ENCODE results near the gene GLI2. TPM values are rescaled to one million over a fixed set of nuclear protein-coding genes. Genes with fewer than 3 reads are reported as not detected.

The GLI2 gene
- total RNA-seq, 1 experiment from 2014 or later, result 3.4 TPM

DNA sequence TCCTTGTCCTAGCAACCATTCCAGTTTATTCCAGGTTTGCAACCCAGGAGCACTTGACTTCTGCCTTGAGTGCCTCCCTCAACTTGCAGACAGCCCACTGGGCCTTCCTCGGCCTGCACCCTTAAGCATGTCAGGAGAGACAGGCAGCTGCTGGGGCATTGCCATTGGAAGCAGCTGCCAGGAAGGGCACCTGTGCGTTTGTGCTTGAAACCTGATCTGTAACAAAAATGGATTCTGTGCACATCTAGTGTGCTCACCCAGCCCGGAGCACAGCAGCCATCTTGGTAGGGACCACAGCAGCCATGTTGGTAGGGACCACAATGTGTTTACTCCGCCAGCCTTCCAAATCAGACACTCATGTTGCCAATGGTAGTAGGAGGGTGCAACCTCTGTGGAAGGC lies 44.3 kb upstream of the GLI2 start:
- intact Hi-C loops (cut with micrococcal nuclease), result loop anchor here (10.0 kb wide), 1 partner anchor 193 kb away; no protein-coding TSS in a partner anchor
- ChIA-PET CTCF (no interaction called here), RAD21 (ENCODE audit: low non-redundant PET in 1 of 2, low total read pairs in 2 of 2, uncharacterized antibody in 2 of 2, unreplicated experiment in 2 of 2) (no interaction called here), POLR2A (no interaction called here)
- TF ChIP-seq JUND (IDR thresholded peaks at IDR 0.05), result no peak
- TF ChIP-seq YY1 (IDR thresholded peaks at IDR 0.05; ENCODE audit: extremely low read depth, insufficient replicate concordance, low read depth, low read length), result peak; percentile 28
- TF ChIP-seq, protein P1, sequence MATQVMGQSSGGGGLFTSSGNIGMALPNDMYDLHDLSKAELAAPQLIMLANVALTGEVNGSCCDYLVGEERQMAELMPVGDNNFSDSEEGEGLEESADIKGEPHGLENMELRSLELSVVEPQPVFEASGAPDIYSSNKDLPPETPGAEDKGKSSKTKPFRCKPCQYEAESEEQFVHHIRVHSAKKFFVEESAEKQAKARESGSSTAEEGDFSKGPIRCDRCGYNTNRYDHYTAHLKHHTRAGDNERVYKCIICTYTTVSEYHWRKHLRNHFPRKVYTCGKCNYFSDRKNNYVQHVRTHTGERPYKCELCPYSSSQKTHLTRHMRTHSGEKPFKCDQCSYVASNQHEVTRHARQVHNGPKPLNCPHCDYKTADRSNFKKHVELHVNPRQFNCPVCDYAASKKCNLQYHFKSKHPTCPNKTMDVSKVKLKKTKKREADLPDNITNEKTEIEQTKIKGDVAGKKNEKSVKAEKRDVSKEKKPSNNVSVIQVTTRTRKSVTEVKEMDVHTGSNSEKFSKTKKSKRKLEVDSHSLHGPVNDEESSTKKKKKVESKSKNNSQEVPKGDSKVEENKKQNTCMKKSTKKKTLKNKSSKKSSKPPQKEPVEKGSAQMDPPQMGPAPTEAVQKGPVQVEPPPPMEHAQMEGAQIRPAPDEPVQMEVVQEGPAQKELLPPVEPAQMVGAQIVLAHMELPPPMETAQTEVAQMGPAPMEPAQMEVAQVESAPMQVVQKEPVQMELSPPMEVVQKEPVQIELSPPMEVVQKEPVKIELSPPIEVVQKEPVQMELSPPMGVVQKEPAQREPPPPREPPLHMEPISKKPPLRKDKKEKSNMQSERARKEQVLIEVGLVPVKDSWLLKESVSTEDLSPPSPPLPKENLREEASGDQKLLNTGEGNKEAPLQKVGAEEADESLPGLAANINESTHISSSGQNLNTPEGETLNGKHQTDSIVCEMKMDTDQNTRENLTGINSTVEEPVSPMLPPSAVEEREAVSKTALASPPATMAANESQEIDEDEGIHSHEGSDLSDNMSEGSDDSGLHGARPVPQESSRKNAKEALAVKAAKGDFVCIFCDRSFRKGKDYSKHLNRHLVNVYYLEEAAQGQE (IDR thresholded peaks at IDR 0.05; ENCODE audit: low read depth), result no peak
- TF ChIP-seq, protein P2, sequence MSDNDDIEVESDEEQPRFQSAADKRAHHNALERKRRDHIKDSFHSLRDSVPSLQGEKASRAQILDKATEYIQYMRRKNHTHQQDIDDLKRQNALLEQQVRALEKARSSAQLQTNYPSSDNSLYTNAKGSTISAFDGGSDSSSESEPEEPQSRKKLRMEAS (IDR thresholded peaks at IDR 0.05), result no peak
- TF ChIP-seq, protein P3, sequence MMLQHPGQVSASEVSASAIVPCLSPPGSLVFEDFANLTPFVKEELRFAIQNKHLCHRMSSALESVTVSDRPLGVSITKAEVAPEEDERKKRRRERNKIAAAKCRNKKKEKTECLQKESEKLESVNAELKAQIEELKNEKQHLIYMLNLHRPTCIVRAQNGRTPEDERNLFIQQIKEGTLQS (IDR thresholded peaks at IDR 0.05), result no peak
- no peak for TF ChIP-seq POLR2AphosphoS5 (IDR thresholded peaks at IDR 0.05; ENCODE audit: low read depth, low read length)
- TF ChIP-seq ZNF274 (IDR thresholded peaks at IDR 0.05; ENCODE audit: low read depth, low read length), result no peak
- TF ChIP-seq, protein P4, sequence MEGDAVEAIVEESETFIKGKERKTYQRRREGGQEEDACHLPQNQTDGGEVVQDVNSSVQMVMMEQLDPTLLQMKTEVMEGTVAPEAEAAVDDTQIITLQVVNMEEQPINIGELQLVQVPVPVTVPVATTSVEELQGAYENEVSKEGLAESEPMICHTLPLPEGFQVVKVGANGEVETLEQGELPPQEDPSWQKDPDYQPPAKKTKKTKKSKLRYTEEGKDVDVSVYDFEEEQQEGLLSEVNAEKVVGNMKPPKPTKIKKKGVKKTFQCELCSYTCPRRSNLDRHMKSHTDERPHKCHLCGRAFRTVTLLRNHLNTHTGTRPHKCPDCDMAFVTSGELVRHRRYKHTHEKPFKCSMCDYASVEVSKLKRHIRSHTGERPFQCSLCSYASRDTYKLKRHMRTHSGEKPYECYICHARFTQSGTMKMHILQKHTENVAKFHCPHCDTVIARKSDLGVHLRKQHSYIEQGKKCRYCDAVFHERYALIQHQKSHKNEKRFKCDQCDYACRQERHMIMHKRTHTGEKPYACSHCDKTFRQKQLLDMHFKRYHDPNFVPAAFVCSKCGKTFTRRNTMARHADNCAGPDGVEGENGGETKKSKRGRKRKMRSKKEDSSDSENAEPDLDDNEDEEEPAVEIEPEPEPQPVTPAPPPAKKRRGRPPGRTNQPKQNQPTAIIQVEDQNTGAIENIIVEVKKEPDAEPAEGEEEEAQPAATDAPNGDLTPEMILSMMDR (IDR thresholded peaks at IDR 0.05 in 2 of 3, conservative IDR thresholded peaks at IDR 0.05 in 1 of 3; ENCODE audit: borderline replicate concordance in 1 of 3, insufficient read depth in 1 of 3, low read depth in 2 of 3, low read length in 2 of 3), result no peak
- no peak overlapping the region for H2AFZ ChIP-seq (ENCODE audit: low read depth, low read length, poor library complexity, severe bottlenecking)
- no peaks in the 10 kb centered on the region for H4K20me1 ChIP-seq (ENCODE audit: insufficient read depth)
- no peak overlapping the region for H3K9ac ChIP-seq (ENCODE audit: low read length)
- H3K27me3 ChIP-seq (ENCODE audit: insufficient read depth, low read length), result no peaks in the 10 kb centered on the region
- DNase-seq (ENCODE audit: low read depth, low spot score), result no peak
- no peak overlapping the region for H3K4me2 ChIP-seq (ENCODE audit: low read length)
- no peak overlapping the region for H3K27ac ChIP-seq (ENCODE audit: low read depth, low read length)
- no peaks in the 10 kb centered on the region for H3K79me2 ChIP-seq (ENCODE audit: insufficient read depth, low read length)
- no TSS peak for BruUV-seq (replicated peaks)
- H3K4me3 ChIP-seq (replicated peaks in 1 of 2; ENCODE audit: low read depth in 1 of 2, low read length in 2 of 2), result no peak overlapping the region
- no peaks in the 10 kb centered on the region for H3K9me3 ChIP-seq (ENCODE audit: control insufficient read depth in 1 of 2, insufficient read depth in 1 of 2, low read depth in 1 of 2, low read length in 2 of 2)
- ATAC-seq, result no peak
- peaks cover 0 to 7% of the 10 kb centered on the region in 2 experiments; a peak in 1 of 4 replicates for H3K4me1 ChIP-seq (ENCODE audit: control insufficient read depth in 1 of 2, insufficient read depth in 2 of 2, low read length in 2 of 2)
- no peaks in the 10 kb centered on the region for H3K36me3 ChIP-seq (ENCODE audit: control insufficient read depth in 1 of 2, insufficient read depth in 2 of 2, low read length in 2 of 2)
- H3K9me2 ChIP-seq (ENCODE audit: insufficient read depth), result no peaks in the 10 kb centered on the region

All from HCT116 (cell line).